NCI-H748 (cell line): ENCODE measurements around the gene RBX1.
"Not testable (repeated sequence)": the region's sequence is repeated elsewhere in the genome, so short reads cannot be mapped to it uniquely, and the experiment has no call there.

Source experiments
- DNase-seq: peaks from one replicate; lab custom pipeline; 2025; ENCODE audit not compliant: unreplicated experiment; lab: John Stamatoyannopoulos, UW

RBX1 gene

GRCh38 chr22:40967111-40967760 is 16.1 kb downstream of the RBX1 start:
- no peak for DNase-seq

GRCh38 chr22:40972587-40972986 is 21.4 kb downstream of the RBX1 start:
- DNase-seq: no peak

GRCh38 chr22:40973144-40973543 is 22.0 kb downstream of the RBX1 start:
- no peak for DNase-seq

DNA sequence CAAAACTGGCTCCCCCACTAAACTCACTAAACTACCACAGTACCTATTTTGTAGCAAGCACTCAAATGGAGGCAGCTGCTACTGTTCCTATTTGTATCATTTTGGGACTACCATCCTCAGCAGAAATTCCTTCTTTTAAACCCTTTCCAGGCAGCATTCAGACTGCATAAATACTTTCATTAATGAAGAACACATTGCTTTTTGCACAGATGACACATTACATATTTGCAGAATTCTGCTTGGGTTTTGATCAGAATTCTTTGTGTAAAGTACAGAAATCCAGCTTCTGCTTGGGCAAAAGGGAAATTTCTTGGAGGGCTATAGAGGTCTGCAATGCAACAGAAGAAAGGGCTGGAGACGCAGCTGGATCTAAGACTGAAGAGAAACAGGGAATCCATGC is 24.2 kb downstream of the RBX1 start:
- no peak for DNase-seq

- no peak for DNase-seq
These were observed 25.9 kb downstream of the RBX1 start for GRCh38 chr22:40976866-40977700.

GRCh38 chr22:40979198-40979597 is 28.0 kb downstream of the RBX1 start:
- DNase-seq: no peak

- DNase-seq: no peak
These were observed 28.7 kb downstream of the RBX1 start for GRCh38 chr22:40979871-40980270.

DNA sequence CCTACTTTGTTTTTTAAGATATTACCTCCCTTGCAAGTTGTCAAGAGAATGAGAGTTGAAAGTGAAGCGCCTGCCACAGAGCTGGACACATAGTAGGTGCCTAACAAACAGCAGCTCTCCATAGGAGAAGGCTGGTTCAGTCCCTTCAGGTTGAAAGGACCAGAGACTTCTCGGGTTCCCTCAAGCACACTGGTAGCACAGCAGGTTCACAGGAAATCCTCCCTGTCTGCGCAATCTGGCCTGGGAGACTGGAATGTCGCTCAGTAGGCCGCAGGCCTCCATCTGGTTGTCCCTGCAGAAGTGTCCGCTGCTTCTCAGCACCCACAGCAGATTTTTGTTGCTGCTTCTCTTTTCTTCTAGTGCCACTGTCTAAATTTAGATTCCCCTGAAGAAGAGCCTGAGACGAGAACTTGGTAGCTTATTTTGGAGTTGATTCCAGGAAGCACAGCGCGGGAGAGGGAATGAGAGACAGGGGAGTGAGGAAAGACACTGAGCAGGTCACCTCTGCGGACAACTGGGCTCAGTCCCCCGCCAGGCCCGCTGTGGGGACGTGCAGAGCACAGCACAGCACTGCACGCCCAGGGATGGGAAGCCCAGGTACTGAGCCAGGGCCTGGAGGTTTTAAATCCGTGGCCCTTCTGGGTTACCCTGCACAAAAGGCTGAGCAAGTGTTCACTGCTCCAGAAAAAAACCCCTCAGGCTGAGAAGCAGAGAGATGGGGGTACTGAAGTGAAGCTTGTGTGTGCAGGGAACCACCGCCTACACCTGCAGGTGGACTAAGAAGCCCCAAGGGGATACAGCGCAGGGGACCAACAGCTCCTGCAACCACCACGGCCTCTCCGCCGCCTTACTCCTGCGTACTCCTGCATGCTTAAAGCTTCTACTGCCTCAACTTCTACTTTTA is 31.6 kb downstream of the RBX1 start:
- no peak for DNase-seq

DNA sequence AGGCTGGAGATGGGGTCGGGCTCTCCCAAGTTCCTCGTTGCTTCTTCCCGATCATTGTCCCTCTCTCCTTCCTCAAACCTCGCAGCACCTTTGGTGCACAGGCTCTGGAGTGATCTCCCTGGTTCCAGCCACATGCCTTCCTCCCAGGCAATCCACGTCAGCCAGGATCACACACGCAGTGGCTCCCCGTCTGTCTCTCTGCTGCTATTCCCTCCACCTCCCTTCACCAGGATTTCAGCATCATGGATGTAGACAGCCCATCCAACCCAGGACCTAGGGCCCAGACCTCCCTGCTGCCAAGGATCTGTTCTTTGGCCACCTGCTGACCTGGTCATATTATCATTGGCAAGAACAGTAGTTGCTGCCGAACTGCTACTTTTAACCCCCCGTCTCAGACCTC is 40.1 kb downstream of the RBX1 start:
- DNase-seq: no peak

GRCh38 chr22:40995821-40996220 is 44.6 kb downstream of the RBX1 start:
- no peak for DNase-seq

GRCh38 chr22:40997520-40997919 is 46.3 kb downstream of the RBX1 start:
- DNase-seq: no peak

- no peak for DNase-seq
These were observed 48.9 kb downstream of the RBX1 start for GRCh38 chr22:41000040-41000565.

DNA sequence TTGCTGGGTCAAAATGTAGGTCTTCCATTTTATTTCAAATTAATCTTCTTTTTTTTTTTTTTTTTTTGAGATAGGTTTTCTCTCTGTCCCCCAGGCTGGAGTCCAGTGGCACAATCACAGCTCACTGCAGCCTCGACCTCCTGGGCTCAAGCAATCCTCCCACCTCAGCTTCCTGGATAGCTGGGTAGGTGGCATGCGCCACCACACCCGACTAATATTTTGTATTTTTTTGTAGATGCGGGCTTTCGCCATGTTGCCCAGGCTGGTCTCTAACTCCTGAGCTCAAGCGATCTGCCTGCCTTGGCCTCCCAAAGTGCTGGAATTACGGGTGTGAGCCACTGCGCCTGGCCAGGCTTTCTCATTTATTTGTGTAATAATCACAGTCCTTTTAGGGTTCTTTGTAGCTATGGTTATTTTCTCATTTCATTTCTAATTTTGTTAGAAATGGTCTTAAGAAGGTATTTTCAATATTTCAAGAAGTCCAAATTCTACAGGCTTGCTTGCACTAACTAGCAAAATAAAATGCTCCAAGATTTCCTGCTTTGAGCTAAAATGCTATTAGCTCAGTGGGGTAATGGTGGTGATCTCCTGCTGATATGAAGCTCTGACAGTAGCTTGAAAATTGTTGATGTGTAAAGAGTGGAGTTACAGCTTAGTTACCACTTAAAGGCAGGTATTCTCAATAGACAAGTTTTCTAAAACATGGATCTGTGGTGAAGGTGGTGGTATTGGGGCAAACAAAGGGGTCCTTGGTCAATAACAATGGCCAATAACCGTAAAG is 50.0 kb downstream of the RBX1 start:
- no peak for DNase-seq

GRCh38 chr22:41001722-41002122 is 50.5 kb downstream of the RBX1 start:
- no peak for DNase-seq

DNA sequence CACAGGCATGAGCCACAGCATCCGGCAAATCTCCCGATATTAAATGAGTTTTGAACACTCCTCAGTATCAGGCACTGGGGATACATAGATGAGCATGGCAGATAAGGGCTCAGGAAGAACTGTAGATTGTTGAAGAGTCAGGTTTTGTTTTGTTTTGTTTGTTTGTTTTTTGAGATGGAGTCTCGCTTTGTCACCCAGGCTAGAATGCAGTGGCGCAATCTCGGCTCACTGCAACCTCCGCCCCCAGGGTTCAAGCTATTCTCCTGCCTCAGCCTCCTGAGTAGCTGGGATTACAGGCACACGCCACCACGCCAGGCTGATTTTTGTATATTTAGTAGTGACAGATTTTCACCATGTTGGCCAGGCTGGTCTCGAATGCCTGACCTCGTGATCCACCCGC is 51.2 kb downstream of the RBX1 start:
- DNase-seq: not testable (repeated sequence)

DNA sequence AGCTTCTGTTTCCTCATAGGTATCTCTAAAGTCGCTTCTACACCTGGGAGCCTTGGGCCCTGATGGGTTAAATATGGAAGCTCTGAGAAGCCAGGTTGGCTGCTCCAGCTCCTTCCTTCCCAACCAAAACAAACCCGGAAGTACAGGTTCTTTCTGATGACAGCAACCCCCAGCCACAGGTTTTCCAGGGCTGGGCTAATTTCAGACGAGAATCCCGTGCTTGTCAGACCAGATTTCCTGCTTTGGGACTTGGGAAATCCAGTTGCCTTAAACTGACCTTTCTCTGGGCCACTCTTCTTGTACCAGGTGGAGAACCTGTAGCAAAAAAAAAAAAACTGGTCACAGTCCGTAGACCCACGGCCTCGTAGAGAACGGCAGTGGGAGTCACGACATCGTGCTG is 51.9 kb downstream of the RBX1 start:
- no peak for DNase-seq

DNA sequence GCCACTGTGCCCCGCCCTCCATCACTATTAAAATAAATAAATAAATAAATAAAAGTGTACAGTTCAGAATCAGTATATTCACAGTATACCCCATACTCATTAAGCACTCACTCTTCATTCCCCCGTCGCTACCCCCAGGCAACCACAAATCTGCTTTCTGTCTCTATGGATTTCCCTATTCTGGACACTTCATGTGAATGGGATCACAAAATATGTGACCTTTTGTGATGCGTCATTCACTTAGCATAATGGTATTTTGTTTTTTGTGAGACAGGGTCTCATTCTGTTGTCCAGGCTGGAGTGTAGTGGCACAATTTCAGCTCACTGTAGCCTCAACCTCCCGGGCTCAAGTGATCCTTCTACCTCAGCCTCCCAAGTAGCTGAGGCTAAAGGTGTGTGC is 52.8 kb downstream of the RBX1 start:
- no peak for DNase-seq

- DNase-seq: peak; percentile 16
These were observed 58.2 kb downstream of the RBX1 start for GRCh38 chr22:41009222-41009948.

DNA sequence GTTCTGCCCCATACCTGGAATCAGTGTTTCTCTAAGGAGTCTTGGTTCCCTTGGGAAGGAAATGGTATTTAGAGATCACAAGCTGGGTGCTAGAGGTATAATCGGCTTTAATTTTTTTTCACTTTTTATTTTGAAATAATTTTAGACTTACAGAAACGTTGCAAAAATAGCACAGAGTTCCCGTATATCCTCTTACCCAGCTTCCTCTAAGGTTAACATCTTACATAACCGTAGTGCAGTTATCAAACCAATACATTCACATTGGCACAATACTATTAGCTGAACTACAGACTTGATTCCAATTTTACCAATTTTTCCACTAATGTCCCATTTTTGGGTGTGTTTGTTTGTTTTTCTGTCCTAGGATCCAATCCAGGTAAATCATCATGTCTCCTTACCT is 63.8 kb downstream of the RBX1 start:
- DNase-seq: no peak

DNA sequence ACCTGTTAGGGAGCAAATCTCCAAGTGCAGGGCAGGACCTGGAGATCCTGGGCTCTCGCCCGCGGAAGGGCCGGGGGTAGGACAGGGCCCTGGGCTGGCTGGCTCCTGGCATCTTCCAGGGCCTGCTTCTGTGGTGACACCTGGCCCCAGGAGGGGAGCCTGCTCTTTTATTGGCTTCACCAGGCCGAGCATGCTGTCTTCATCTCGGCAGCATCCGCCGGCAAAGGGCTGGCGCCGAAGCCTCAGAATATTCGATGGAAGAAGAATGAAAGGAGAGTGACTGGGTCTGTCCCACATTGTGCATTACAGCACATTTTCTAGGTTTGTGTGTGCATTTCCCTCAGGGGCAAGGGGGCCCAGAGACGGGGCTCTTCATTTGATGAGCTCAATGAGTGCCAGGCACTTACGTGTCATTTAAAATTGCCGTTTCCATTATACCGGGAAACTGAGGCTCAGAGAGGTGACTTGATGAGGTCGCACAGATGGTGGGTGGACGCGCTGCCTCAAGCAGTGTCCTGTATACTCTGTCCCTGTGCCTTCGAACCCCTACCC is 70.0 kb downstream of the RBX1 start:
- no peak for DNase-seq
